KMS-11 (cell line): ENCODE results near the gene KCNQ1.

Source experiments
- H2AFZ ChIP-seq: fragments of 200-600 bp; sonication (generic); 2 replicates; pipeline ENCODE4 v1.6.1; 2016; ENCODE audit warnings: antibody characterized with exemption, mixed run types, low read depth
- H3K27ac ChIP-seq: fragments of 200-600 bp; sonication (generic); 2 replicates; pipeline ENCODE4 v1.6.1; 2016; ENCODE audit warnings: mild to moderate bottlenecking, mixed run types
- H3K27me3 ChIP-seq: fragments of 200-600 bp; sonication (generic); 2 replicates; pipeline ENCODE4 v1.6.1; 2017; ENCODE audit warnings: mild to moderate bottlenecking, low read depth, mixed run types, moderate library complexity; ENCODE audit not compliant: insufficient read depth
- H3K36me3 ChIP-seq: fragments of 200-600 bp; sonication (generic); 2 replicates; pipeline ENCODE4 v1.6.1; 2017; ENCODE audit warnings: mild to moderate bottlenecking, mixed run types; ENCODE audit not compliant: insufficient read depth
- H3K4me1 ChIP-seq: fragments of 200-600 bp; sonication (generic); 2 replicates; pipeline ENCODE4 v1.6.1; 2016; ENCODE audit warnings: mild to moderate bottlenecking, low read depth, mixed run types; ENCODE audit not compliant: poor library complexity, severe bottlenecking
- H3K4me2 ChIP-seq: fragments of 200-600 bp; sonication (generic); 2 replicates; pipeline ENCODE4 v1.7.0; 2016; ENCODE audit warnings: mild to moderate bottlenecking, mixed run types
- H3K4me3 ChIP-seq: fragments of 200-600 bp; sonication (generic); IDR thresholded peaks from 2 replicates; pipeline ENCODE4 v1.6.1; 2017; ENCODE audit warnings: low read depth, low read length, mixed read lengths; ENCODE audit not compliant: insufficient read depth
- H3K79me2 ChIP-seq: fragments of 200-600 bp; sonication (generic); 2 replicates; pipeline ENCODE4 v1.6.1; 2016; ENCODE audit warnings: low read depth, mixed run types; ENCODE audit not compliant: insufficient read depth
- H3K9ac ChIP-seq: fragments of 200-600 bp; sonication (generic); 2 replicates; pipeline ENCODE4 v1.6.1; 2016; ENCODE audit warnings: mild to moderate bottlenecking, mixed run types
- H4K20me1 ChIP-seq: fragments of 200-600 bp; sonication (generic); 2 replicates; pipeline ENCODE4 v1.6.1; 2016; ENCODE audit warnings: mild to moderate bottlenecking, mixed run types; ENCODE audit not compliant: insufficient read depth
- CTCF ChIP-seq: fragments of 200-600 bp; sonication (generic); conservative IDR thresholded peaks from 2 replicates; pipeline ENCODE4 v1.6.1; 2017; ENCODE audit warnings: low read depth, mild to moderate bottlenecking, antibody characterized with exemption, low read length, moderate library complexity, mixed read lengths

KCNQ1 gene

GRCh38 chr11:2582351-2582945, 137.6 kb downstream of the KCNQ1 start:
- Histone ChIP-seq H3K36me3 (no peaks in the 10 kb centered on the region), H3K79me2 (no peaks in the 10 kb centered on the region), H4K20me1 (no peaks in the 10 kb centered on the region), H2AFZ (no peak overlapping the region), H3K9ac (no peak overlapping the region), H3K4me3 (no peak overlapping the region), H3K27me3 (no peaks in the 10 kb centered on the region), H3K27ac (no peak overlapping the region), H3K4me1 (no peaks in the 10 kb centered on the region), H3K4me2 (no peak overlapping the region)
- no peak for TF ChIP-seq CTCF

DNA sequence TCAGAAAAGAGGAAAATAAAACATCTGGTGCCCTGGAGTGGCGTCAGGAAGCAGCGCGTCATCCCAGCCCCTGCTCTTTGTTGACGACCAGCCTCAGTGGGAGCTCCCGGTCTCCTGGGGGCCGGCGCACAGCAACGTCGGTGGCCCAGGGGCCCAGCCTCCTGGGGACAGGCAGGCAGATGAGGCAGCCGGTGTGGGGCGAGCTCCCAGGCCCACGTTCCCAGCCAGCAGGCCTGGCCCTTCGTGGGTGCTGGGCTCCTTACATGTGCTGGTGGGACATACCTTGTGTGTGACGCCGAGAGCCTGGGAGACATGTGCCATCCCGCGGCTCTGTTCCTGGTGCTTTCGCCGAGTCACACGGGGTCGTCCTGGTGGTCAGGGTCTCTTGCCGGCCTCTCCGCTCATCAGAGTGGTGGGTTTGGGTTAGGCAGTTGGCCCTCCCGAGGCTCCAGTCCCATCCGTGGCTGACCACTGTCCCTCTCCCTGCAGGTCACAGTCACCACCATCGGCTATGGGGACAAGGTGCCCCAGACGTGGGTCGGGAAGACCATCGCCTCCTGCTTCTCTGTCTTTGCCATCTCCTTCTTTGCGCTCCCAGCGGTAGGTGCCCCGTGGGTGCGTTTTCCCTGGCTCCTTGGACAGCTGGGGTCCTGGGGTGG, 138.3 kb downstream of the KCNQ1 start:
- no peak overlapping the region for H2AFZ ChIP-seq
- H3K36me3 ChIP-seq: no peaks in the 10 kb centered on the region
- H3K27ac ChIP-seq: no peak overlapping the region
- no peaks in the 10 kb centered on the region for H3K27me3 ChIP-seq
- H3K4me2 ChIP-seq: no peak overlapping the region
- no peak overlapping the region for H3K4me3 ChIP-seq
- no peak for TF ChIP-seq CTCF
- no peaks in the 10 kb centered on the region for H3K4me1 ChIP-seq
- H3K79me2 ChIP-seq: no peaks in the 10 kb centered on the region
- H4K20me1 ChIP-seq: no peaks in the 10 kb centered on the region
- H3K9ac ChIP-seq: no peak overlapping the region

DNA sequence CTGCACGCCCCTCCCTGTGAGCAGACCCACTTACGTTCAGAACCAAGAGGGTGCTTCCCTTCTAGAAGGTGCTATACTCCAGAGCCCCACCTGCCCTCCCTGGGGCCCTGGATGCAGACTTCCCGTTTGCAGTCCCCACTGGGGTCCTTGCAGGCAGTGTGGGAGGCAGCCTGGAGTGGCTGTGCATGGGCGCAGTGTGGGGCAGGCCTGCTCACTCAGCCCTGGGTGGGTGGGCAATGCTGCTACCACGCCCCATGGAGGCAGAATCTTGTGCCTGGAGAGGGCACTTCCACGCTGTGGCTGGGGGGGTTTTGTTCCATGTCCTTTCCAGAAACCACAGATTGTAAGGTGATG, 138.8 kb downstream of the KCNQ1 start:
- no peaks in the 10 kb centered on the region for H3K4me1 ChIP-seq
- H3K27ac ChIP-seq: no peak overlapping the region
- no peaks in the 10 kb centered on the region for H3K36me3 ChIP-seq
- no peaks in the 10 kb centered on the region for H4K20me1 ChIP-seq
- H2AFZ ChIP-seq: no peak overlapping the region
- no peak overlapping the region for H3K4me3 ChIP-seq
- H3K4me2 ChIP-seq: no peak overlapping the region
- no peak for TF ChIP-seq CTCF
- no peaks in the 10 kb centered on the region for H3K27me3 ChIP-seq
- H3K9ac ChIP-seq: no peak overlapping the region
- no peaks in the 10 kb centered on the region for H3K79me2 ChIP-seq

- Histone ChIP-seq H4K20me1 (no peaks in the 10 kb centered on the region), H2AFZ (no peak overlapping the region), H3K9ac (no peak overlapping the region), H3K4me1 (no peaks in the 10 kb centered on the region), H3K79me2 (no peaks in the 10 kb centered on the region), H3K27ac (no peak overlapping the region), H3K4me2 (no peak overlapping the region), H3K27me3 (no peaks in the 10 kb centered on the region), H3K4me3 (no peak overlapping the region), H3K36me3 (no peaks in the 10 kb centered on the region)
- no peak for TF ChIP-seq CTCF
Measured at GRCh38 chr11:2584434-2584811, 139.6 kb downstream of the KCNQ1 start.
